ENCODE measurements around the gene ABTB1.

Gene ABTB1

GRCh38 chr3:127672429-127673190, at the start of gene ABTB1:
ABTB1 (plus strand) TSS chr3:127672952; CDS start chr3:127673026, 74 bp downstream.
- DNase-seq (ENCODE audit: low spot score): peak; percentile 91

GRCh38 chr3:127624063-127624462, 48.7 kb upstream of the ABTB1 start:
- DNase-seq (ENCODE audit: low spot score): no peak

DNA sequence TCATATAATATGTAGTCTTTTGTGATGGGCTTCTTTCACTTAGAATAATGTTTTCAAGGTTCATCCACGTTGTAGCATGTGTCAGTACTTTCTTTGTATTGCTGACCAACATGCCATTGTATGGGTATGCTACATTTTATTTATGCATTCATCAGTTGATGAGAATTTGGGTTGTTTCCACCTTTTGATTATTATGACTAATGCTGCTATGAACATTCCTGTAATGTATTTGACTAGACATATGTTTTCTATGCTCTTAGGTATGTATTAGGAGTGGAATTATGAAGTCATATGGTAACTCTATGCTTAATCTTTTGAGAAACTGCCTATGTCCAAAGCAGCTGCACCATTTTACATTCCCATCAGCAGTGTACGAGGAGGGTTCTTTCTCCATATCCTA, 46.9 kb upstream of the ABTB1 start:
- no peak for DNase-seq (ENCODE audit: low spot score)

DNA sequence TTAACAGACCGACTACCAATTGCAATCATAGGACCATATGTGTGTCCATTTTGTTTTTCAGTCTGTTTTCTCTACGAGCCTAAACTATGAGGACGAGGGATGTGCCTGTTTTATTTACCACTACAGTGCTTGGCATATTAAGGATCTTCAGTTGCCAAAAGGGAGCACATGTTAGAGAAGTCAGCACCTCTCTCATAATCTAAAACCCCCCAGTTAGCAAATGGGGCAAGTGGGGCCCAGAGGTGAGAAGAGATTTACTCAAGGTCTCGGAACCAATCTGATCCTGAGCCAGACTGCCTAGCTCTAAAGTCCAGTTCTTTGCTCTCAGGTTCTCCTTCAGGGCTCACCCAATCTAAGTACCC, 44.3 kb upstream of the ABTB1 start:
- DNase-seq (ENCODE audit: low spot score): no peak

GRCh38 chr3:127628788-127629466, 43.8 kb upstream of the ABTB1 start, which contains the start of gene PODXL2:
PODXL2 (plus strand) TSS chr3:127629185; CDS start chr3:127629220, 35 bp downstream.
- DNase-seq (ENCODE audit: low spot score): peak; percentile 68

GRCh38 chr3:127629467-127630403, 43.0 kb upstream of the ABTB1 start:
- no peak for DNase-seq (ENCODE audit: low spot score)

DNA sequence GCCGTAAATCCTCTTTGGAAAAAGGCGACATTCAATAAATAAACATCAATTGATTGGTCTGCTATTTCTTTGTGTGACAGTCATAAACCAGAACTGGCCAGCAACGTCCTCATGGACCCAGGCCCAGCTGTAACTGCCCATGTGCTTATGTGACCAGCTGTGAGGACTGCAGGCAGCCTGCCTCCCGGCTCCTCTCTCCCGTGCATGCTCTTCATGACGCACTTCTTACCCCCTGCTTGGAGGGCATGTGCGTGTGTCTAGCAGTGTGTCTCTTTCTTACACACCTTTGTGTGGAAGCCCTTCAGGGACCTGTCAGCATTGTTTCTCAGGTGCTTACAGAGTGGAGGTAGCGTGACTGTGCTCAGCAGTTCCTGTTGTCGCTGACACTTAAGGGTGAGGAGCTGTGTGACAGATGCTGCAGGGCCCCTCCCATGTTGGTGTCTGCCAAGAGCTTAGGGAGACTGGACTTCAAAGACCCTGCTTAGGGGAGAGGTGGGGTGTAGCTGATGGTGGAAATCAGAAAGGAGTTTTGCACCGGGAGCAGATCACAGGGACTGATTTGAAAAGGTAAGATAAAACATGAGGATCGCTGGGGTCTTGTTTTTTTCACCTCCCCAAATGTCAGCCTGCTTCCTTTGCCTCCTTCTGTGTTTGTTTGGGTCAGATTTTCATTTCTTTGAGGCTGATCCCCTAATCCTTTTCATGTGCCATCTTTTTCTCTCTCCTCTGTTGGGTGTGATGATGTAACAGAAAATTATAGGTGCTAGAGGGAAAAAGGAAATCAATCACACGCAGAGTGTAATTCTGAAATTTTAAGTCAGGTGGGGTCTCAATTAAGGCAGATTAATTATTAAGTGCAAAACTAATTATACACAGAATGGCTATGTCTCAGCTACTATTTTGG, 41.7 kb upstream of the ABTB1 start:
- no peak for DNase-seq (ENCODE audit: low spot score)

- DNase-seq (ENCODE audit: low spot score): no peak
Observed at GRCh38 chr3:127632035-127632820, 40.5 kb upstream of the ABTB1 start.

- DNase-seq (ENCODE audit: low spot score): no peak
Observed at GRCh38 chr3:127634653-127635052, 38.1 kb upstream of the ABTB1 start.

DNA sequence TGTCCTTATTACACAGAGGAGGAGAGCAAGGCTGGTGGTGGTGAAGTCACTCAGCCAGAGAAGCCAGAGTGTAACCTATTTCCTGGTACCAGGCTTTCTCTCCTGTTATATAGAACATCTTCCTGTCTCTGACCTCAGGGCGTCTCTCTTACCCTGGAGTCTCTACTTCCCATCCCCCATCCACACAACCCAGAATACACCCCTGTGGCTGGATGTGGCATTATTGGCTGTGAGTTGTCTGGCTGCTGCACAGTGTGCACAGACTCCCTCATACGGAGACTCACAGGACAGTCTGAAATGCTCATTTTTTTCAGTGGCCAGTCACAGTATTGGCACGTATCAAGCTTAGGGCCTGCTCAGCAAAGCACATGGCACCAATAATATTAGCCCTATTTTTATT, 35.2 kb upstream of the ABTB1 start:
- DNase-seq (ENCODE audit: low spot score): no peak

DNA sequence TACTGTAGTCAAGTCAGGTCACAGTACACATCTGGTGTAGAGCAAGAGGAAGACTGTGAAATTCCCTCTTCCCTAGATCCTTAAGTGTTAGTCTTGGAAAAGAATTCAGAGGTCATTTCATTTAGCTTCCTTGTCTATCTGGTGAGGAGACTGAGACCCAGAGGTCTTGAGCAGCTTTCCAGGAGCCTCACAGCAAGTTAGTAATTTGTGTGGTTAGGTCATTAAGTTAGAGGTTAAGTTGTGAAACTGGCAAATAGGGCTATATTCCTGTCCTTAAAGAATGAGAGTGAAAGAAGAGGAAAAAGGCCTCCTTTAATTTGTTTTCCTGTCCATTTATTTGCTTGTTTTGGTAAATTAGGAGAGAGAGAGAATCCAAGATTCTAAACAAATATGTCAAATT, 34.8 kb upstream of the ABTB1 start:
- DNase-seq (ENCODE audit: low spot score): no peak

DNA sequence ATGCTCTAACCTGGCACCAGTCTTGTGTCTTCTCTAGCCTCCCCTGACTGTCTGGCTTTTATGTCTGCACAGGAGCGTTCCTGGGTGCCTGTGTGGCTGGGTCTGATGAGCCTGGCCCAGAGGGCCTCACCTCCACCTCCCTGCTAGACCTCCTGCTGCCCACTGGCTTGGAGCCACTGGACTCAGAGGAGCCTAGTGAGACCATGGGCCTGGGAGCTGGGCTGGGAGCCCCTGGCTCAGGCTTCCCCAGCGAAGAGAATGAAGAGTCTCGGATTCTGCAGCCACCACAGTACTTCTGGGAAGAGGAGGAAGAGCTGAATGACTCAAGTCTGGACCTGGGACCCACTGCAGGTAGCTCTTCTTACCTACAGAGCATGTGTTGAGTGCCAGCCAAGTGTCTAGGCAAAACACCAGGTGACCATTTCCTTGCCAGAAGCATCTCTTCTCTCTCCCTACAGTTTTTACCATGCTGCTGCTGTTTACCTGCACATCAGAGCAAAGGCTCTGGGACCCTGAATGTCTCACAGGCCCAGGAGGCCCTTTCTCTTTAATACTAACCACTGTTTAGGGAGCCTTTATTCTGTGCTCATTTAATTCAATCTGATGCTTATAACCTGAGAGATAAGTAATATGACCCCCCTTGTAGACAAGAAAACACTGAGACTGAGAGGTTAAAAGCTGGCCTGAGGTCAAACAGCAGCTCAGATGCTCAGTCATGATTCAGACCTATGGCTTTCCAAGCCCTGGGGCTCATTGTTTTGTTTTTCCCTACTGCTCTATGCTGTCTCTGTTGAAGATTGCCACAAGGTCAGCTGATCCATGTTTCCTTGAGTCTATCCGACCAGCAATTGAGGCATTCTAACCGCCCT, 33.3 kb upstream of the ABTB1 start:
- no peak for DNase-seq (ENCODE audit: low spot score)

- no peak for DNase-seq (ENCODE audit: low spot score)
Observed at GRCh38 chr3:127640042-127640355, 32.8 kb upstream of the ABTB1 start.

DNA sequence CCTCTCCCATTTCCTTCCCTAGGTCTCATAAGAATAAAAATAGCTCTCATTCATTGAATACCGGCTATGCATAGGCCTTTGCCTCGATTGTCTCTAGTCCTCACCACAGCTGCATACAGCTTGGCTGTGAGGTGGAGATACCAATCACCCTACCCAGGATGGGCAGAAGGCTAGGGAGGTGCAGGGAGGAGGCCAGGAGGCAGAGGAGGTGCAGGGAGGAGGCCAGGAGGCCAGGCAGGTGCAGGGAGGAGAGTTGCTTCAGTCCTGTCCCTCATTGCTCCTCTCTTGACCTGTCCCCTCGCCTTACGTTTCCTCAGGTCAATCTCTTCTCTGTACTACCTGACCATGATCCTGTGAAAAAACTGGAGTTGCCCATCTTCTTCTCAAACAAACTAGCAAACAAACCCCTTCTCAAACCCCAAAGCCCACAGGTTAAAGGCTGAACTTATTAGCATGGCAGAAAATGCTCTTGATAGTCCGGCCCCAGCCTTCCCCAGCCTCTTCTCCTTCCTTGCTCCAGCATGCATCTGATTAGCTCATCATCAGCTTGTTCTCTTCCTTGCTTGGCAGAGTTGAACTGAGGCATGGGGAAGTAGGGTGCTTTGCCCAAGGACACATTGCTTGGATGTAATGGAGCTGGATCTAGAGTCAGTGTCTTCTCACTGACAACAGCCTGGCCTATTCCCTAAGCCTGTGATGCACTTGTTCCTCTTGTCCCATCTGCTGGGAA, 27.9 kb upstream of the ABTB1 start:
- DNase-seq (ENCODE audit: low spot score): no peak

DNA sequence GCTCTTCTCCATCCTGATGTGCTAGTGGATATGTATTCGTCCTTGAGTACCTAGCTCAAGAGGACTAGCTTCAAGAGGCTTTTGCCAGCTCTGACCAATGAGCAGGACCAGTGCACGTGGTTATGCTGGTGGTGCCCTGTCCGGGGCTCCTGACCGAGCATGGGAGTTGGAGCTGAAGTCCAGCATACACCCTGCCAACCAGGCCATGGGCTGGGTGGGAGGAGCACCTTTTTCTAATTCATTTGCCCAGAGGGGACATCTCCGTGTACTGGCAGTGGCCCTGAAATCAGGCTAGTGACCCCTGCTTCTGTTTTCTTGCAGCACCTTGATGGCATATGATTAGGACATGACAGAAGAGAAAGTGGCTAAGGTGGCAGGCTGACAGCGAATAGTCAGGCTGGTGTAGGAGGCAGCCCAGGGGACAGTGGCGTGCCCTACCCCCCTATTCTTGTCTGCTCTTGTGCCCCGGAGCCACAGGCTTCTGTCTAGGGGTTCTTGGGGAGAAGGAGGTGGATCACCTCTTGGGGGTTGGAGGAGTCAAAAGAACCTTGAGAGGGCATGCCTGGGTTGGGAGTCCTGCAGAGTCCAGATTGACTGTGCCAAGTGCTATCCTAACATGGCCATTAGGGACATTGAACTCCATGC, 27.3 kb upstream of the ABTB1 start:
- DNase-seq (ENCODE audit: low spot score): no peak

GRCh38 chr3:127646501-127647046, 26.2 kb upstream of the ABTB1 start:
- DNase-seq (ENCODE audit: low spot score): no peak

- no peak for DNase-seq (ENCODE audit: low spot score)
Observed at GRCh38 chr3:127647166-127647844, 25.4 kb upstream of the ABTB1 start.

GRCh38 chr3:127647845-127648204, 24.9 kb upstream of the ABTB1 start:
- no peak for DNase-seq (ENCODE audit: low spot score)

Data from hepatic stellate cell (primary cell).